ENCODE data around the gene VDR.

Gene VDR

DNA sequence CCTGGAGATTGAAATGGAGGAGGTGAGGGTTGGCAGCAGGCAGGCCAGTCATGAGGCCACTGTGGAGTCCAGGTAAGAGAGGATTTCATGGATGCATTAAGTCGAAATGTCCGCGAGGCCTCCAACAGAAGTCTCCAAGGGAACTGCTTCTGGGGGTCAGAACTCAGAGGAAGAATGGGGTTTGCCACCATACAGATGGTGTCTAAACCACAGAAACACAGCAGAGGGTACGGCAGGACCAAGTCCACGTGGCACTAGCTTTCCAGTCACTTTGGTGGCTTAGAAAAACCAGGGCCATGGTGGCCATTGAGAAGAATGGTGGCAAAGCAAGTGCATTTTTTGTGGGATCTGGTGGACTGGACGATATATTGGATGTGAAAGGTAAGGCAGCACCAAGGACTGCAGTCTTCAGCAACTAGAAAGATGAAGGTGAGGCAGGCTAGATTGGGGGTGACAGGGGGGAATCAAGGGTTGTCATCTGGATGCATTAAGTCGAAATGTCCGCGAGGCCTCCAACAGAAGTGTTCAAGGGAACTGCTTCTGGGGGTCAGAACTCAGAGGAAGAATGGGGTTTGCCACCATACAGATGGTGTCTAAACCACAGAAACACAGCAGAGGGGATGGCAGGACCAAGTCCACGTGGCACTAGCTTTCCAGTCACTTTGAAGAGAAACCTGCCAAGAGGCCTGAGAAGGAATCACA, 36.1 kb upstream of the VDR start:
- no peaks in the 10 kb centered on the region for H3K36me3 ChIP-seq (replicated peaks; ENCODE audit: insufficient read depth, low read length)
- TF ChIP-seq CTCF (IDR thresholded peaks at IDR 0.05; ENCODE audit: low read length): no peak
- TF ChIP-seq EZH2 (optimal IDR thresholded peaks at IDR 0.05; ENCODE audit: low read depth, low read length): no peak
- TF ChIP-seq EZH2phosphoT487 (IDR thresholded peaks at IDR 0.05; ENCODE audit: low read length): no peak
- H3K27me3 ChIP-seq (replicated peaks; ENCODE audit: insufficient read depth, low read length): no peaks in the 10 kb centered on the region
- no peaks in the 10 kb centered on the region for H3K79me2 ChIP-seq (ENCODE audit: low read length)
- H3K9me3 ChIP-seq (replicated peaks; ENCODE audit: insufficient read depth, low read length): no peaks in the 10 kb centered on the region
- H2AFZ ChIP-seq (ENCODE audit: low read length): no peak overlapping the region
- DNase-seq: no peak
- H3K9me2 ChIP-seq (replicated peaks; ENCODE audit: insufficient read depth, low read length): no peaks in the 10 kb centered on the region
- no peak overlapping the region for H3K4me3 ChIP-seq (ENCODE audit: low read length)
- H3K4me2 ChIP-seq (ENCODE audit: low read depth, low read length): no peak overlapping the region
- H3F3A ChIP-seq (ENCODE audit: insufficient read depth, low read length): no peaks in the 10 kb centered on the region
- no peaks in the 10 kb centered on the region for H3K4me1 ChIP-seq (ENCODE audit: low read length)
- H3K9ac ChIP-seq (ENCODE audit: low read length): no peak overlapping the region
- no peaks in the 10 kb centered on the region for H4K20me1 ChIP-seq (ENCODE audit: insufficient read depth, low read length)
- H3K27ac ChIP-seq (ENCODE audit: low read length): no peak overlapping the region

DNA sequence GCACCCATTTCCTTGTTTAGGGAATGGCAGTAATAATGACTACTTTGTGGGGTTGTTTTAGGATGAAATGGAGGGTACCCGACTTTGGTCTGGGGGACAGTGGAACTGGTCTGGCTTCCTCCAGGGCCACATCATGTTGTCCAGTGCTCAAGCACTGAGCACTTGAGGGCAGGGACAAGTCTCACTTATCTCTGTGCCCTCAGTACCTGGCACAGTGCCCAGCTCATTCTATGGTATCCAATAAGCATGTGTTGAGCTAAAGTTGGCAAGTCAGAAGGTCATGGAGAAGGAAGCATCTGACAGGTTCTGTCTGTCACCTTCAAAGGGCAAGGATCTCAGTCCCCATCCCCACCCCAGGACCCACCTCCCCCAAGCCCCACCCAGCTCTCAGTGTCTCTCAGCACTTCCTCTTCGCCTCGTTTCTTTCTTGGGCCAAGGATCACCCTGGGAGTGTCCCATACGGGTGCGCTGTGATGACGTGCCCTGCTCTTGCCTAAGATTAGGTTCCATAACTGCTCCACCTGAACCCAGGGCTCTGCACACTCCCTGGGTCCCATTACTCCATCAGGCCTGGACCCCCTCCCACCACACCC, 34.3 kb upstream of the VDR start:
- Histone ChIP-seq H4K20me1 (ENCODE audit: insufficient read depth, low read length) (no peaks in the 10 kb centered on the region), H3K9me2 (replicated peaks; ENCODE audit: insufficient read depth, low read length) (no peaks in the 10 kb centered on the region), H3K4me2 (ENCODE audit: low read depth, low read length) (no peak overlapping the region), H3K4me1 (ENCODE audit: low read length) (no peaks in the 10 kb centered on the region), H3K9ac (ENCODE audit: low read length) (no peak overlapping the region), H3K9me3 (replicated peaks; ENCODE audit: insufficient read depth, low read length) (no peaks in the 10 kb centered on the region), H3F3A (ENCODE audit: insufficient read depth, low read length) (no peaks in the 10 kb centered on the region), H3K79me2 (ENCODE audit: low read length) (no peaks in the 10 kb centered on the region), H3K36me3 (replicated peaks; ENCODE audit: insufficient read depth, low read length) (no peaks in the 10 kb centered on the region), H3K27ac (ENCODE audit: low read length) (no peak overlapping the region), H2AFZ (ENCODE audit: low read length) (no peak overlapping the region), H3K27me3 (replicated peaks; ENCODE audit: insufficient read depth, low read length) (no peaks in the 10 kb centered on the region), H3K4me3 (ENCODE audit: low read length) (no peak overlapping the region)
- TF ChIP-seq CTCF (IDR thresholded peaks at IDR 0.05; ENCODE audit: low read length): no peak
- no peak for TF ChIP-seq EZH2phosphoT487 (IDR thresholded peaks at IDR 0.05; ENCODE audit: low read length)
- TF ChIP-seq EZH2 (optimal IDR thresholded peaks at IDR 0.05; ENCODE audit: low read depth, low read length): no peak
- no peak for DNase-seq

DNA sequence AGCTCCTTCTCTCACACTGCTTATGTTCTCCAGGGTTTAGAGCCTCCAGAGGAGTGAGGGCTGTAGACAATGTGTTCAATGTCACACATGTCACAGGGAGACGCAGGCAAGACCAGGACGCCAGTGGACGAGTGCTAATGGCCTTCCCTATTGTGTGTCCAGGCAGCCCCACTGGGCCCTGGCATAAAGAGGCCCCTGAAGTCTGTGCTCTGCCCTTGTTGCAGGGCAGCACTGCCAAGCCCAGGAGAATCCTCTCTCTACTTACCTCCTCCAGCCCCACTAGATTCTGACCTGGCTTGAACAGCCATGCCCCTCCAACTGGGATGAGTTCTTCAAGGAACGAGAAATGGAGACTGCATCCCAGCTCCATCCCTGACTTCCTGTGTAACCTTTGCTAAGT, 33.8 kb upstream of the VDR start:
- Histone ChIP-seq H3K4me1 (ENCODE audit: low read length) (no peaks in the 10 kb centered on the region), H3K27me3 (replicated peaks; ENCODE audit: insufficient read depth, low read length) (no peaks in the 10 kb centered on the region), H3K79me2 (ENCODE audit: low read length) (no peaks in the 10 kb centered on the region), H3K27ac (ENCODE audit: low read length) (no peak overlapping the region), H2AFZ (ENCODE audit: low read length) (no peak overlapping the region), H3F3A (ENCODE audit: insufficient read depth, low read length) (no peaks in the 10 kb centered on the region), H3K9ac (ENCODE audit: low read length) (no peak overlapping the region), H3K4me3 (ENCODE audit: low read length) (no peak overlapping the region), H3K4me2 (ENCODE audit: low read depth, low read length) (no peak overlapping the region), H3K36me3 (replicated peaks; ENCODE audit: insufficient read depth, low read length) (no peaks in the 10 kb centered on the region), H4K20me1 (ENCODE audit: insufficient read depth, low read length) (no peaks in the 10 kb centered on the region), H3K9me2 (replicated peaks; ENCODE audit: insufficient read depth, low read length) (no peaks in the 10 kb centered on the region), H3K9me3 (replicated peaks; ENCODE audit: insufficient read depth, low read length) (no peaks in the 10 kb centered on the region)
- no peak for TF ChIP-seq EZH2 (optimal IDR thresholded peaks at IDR 0.05; ENCODE audit: low read depth, low read length)
- TF ChIP-seq CTCF (IDR thresholded peaks at IDR 0.05; ENCODE audit: low read length): no peak
- no peak for TF ChIP-seq EZH2phosphoT487 (IDR thresholded peaks at IDR 0.05; ENCODE audit: low read length)
- no peak for DNase-seq
